AG04449 (cell line): ENCODE measurements around the gene SARNP.

Source experiments
- CTCF ChIA-PET: fragments of 350-600 bp; formaldehyde crosslinking; extraction: SDS; loops from one replicate; lab custom pipeline; 2021; ENCODE audit warnings: antibody characterized with exemption; lab: Yijun Ruan, JAX
- POLR2A ChIA-PET: fragments of 400-600, 350-600 bp; formaldehyde crosslinking; extraction: SDS; loops from one replicate; lab custom pipeline; 2020; ENCODE audit warnings: antibody characterized with exemption, inconsistent platforms; lab: Yijun Ruan, JAX
- DNase-seq: peaks from one replicate; pipeline ENCODE4 v3.0.0-alpha.2; 2010; ENCODE audit warnings: low read depth, low spot score
- H3K4me3 ChIP-seq: 2 replicates; pipeline ENCODE4 v1.5.1; 2011; ENCODE audit warnings: low read depth, mild to moderate bottlenecking, control low read depth, low read length
- CTCF ChIP-seq: IDR thresholded peaks from one replicate; pipeline ENCODE4 v1.5.1; 2011; ENCODE audit warnings: mild to moderate bottlenecking, moderate library complexity, low read length, control low read depth, inconsistent platforms; ENCODE audit not compliant: insufficient read depth; ENCODE audit errors: missing control alignments

SARNP gene

GRCh38 chr12:55824726-55825125, 7.2 kb upstream of the SARNP start:
- no peak for TF ChIP-seq CTCF
- DNase-seq, result no peak
- CTCF ChIA-PET, result interaction anchor here (0.8 to 3.5 kb wide), 6 partner anchors 21 to 171 kb away, joined by 3 to 19 read pairs (median 4); no protein-coding TSS in a partner anchor
- POLR2A ChIA-PET, result interaction anchor here (0.7 to 0.8 kb wide), 2 partner anchors 80 to 107 kb away, joined by 3 to 4 read pairs; no protein-coding TSS in a partner anchor
- H3K4me3 ChIP-seq, result no peak overlapping the region

- no peak overlapping the region for H3K4me3 ChIP-seq
- no peak for TF ChIP-seq CTCF
- no peak for DNase-seq
- ChIA-PET CTCF (interaction anchor here (0.8 to 3.5 kb wide), 6 partner anchors 22 to 117 kb away, joined by 3 to 19 read pairs (median 4); no protein-coding TSS in a partner anchor), POLR2A (interaction anchor here (0.8 kb wide), 1 partner anchor 14 kb away, joined by 3 read pairs; no protein-coding TSS in a partner anchor)
These were observed 5.9 kb upstream of the SARNP start for GRCh38 chr12:55823419-55823818.

GRCh38 chr12:55822228-55822627, 4.7 kb upstream of the SARNP start:
- H3K4me3 ChIP-seq, result no peak overlapping the region
- ChIA-PET CTCF (interaction anchor here (0.9 to 3.5 kb wide), 8 partner anchors 10 to 106 kb away, joined by 3 to 19 read pairs (median 3); no protein-coding TSS in a partner anchor), POLR2A (no interaction called here)
- no peak for DNase-seq
- peak; percentile 31 for TF ChIP-seq CTCF

GRCh38 chr12:55820679-55821078, 3.2 kb upstream of the SARNP start:
- H3K4me3 ChIP-seq, result no peak overlapping the region
- no peak for TF ChIP-seq CTCF
- DNase-seq, result no peak
- POLR2A ChIA-PET, result no interaction called here
- CTCF ChIA-PET, result interaction anchor here (0.8 to 6.9 kb wide), 13 partner anchors 8 to 175 kb away, joined by 3 to 69 read pairs (median 3); partner anchors contain the start of genes DGKA and DNAJC14

- H3K4me3 ChIP-seq, result peak overlapping the region; percentile 92
- POLR2A ChIA-PET, result interaction anchor here (0.9 to 2.3 kb wide), 3 partner anchors 8 to 52 kb away, joined by 3 to 27 read pairs (median 17); partner anchors contain the start of gene DNAJC14
- CTCF ChIA-PET, result interaction anchor here (0.9 to 6.9 kb wide), 10 partner anchors 8 to 162 kb away, joined by 3 to 69 read pairs (median 10); partner anchors contain the start of genes DGKA and DNAJC14
These were observed 1.4 kb upstream of the SARNP start for GRCh38 chr12:55818886-55819285.

More at GRCh38 chr12:55818886-55819285, 1.4 kb upstream of the SARNP start:
- no peak for TF ChIP-seq CTCF
- no peak for DNase-seq
